Activated B cell treated with CpG ODN at 0.5 μM for 24 hours (primary cell): ENCODE data around the gene PARD6B. TPM values are rescaled to one million over a fixed set of nuclear protein-coding genes. Genes with fewer than 3 reads are reported as not detected.

ENCODE experiments used
- ATAC-seq: fragments of 200-7000 bp; cut with Tn5 transposase; one replicate; pipeline ENCODE4 v1.10.0; 2021; ENCODE audit warnings: low read depth, mild to moderate bottlenecking, moderate library complexity
- CTCF ChIA-PET: fragments of 350-600 bp; sonication (Branson Sonifier 250); formaldehyde crosslinking; loops from one replicate; lab custom pipeline; 2021; ENCODE audit warnings: antibody characterized with exemption; lab: Charles Lee
- POLR2A ChIA-PET: fragments of 350-600 bp; sonication (Branson Sonifier 250); formaldehyde crosslinking; loops from one replicate; lab custom pipeline; 2021; ENCODE audit warnings: antibody characterized with exemption; lab: Charles Lee
- DNase-seq: peaks from one replicate; pipeline ENCODE4 v3.0.0; 2022
- H3K27ac Mint-ChIP-seq: one replicate; pipeline ENCODE4 v1.8.0; 2020; ENCODE audit warnings: mixed read lengths
- H3K27me3 Mint-ChIP-seq: one replicate; pipeline ENCODE4 v1.8.0; 2021; ENCODE audit warnings: mixed read lengths
- H3K36me3 Mint-ChIP-seq: one replicate; pipeline ENCODE4 v1.8.0; 2021; ENCODE audit warnings: low read depth, mixed read lengths
- H3K4me1 Mint-ChIP-seq: one replicate; pipeline ENCODE4 v1.8.0; 2021; ENCODE audit warnings: mixed read lengths
- H3K4me3 Mint-ChIP-seq: one replicate; pipeline ENCODE4 v1.8.0; 2020; ENCODE audit warnings: mild to moderate bottlenecking, mixed read lengths
- H3K9me3 Mint-ChIP-seq: one replicate; pipeline ENCODE4 v1.8.0; 2020; ENCODE audit warnings: mixed read lengths
- CTCF ChIP-seq: fragments of 200-600 bp; IDR thresholded peaks from one replicate; pipeline ENCODE4 v1.8.0; 2022; ENCODE audit warnings: antibody characterized with exemption, mild to moderate bottlenecking
- intact Hi-C: fragments of 100-400 bp; cut with micrococcal nuclease; formaldehyde crosslinking; loops from one replicate; pipeline ENCODE4 v1.15.1; 2024
- total RNA-seq: library from RNA; stranded (reverse); gene quantifications from 2 replicates; pipeline ENCODE4 v1.2.3, GENCODE V29; 2022

The PARD6B gene
- total RNA-seq, 1 donor from 2014 or later: 5.7 TPM

- intact Hi-C loops: loop anchor here (1.0 kb wide), 2 partner anchors 9 to 11 kb away; partner anchors contain the start of gene BCAS4
- Mint-ChIP-seq H3K27me3 (no peaks in the 10 kb centered on the region), H3K4me3 (peak overlapping the region; percentile 65), H3K27ac (peak overlapping the region; percentile 88), H3K9me3 (no peaks in the 10 kb centered on the region), H3K36me3 (peaks cover 23% of the 10 kb centered on the region), H3K4me1 (peaks cover 75% of the 10 kb centered on the region)
- ChIA-PET CTCF (interaction anchor here (0.8 to 1.6 kb wide), 3 partner anchors 10 to 127 kb away, joined by 3 to 12 read pairs (median 6); partner anchors contain the start of genes ADNP and BCAS4), POLR2A (interaction anchor here (0.6 to 3.0 kb wide), 4 partner anchors 9 to 77 kb away, joined by 3 to 11 read pairs (median 4); partner anchors contain the start of gene BCAS4)
- peak; percentile 49 for ATAC-seq
- no peak for DNase-seq
- TF ChIP-seq CTCF: no peak
These were observed 73.3 kb downstream of the PARD6B start for GRCh38 chr20:50804437-50805348.

GRCh38 chr20:50805349-50805684 is 73.9 kb downstream of the PARD6B start:
- H3K4me1 Mint-ChIP-seq: peaks cover 75% of the 10 kb centered on the region
- H3K36me3 Mint-ChIP-seq: peaks cover 24% of the 10 kb centered on the region
- no peak for DNase-seq
- intact Hi-C loops: no loop called here
- H3K4me3 Mint-ChIP-seq: peak overlapping the region; percentile 65
- peaks cover 2% of the 10 kb centered on the region for H3K9me3 Mint-ChIP-seq
- ChIA-PET POLR2A (interaction anchor here (0.5 to 1.0 kb wide), 5 partner anchors 12 to 974 kb away, joined by 3 to 5 read pairs (median 3); no protein-coding TSS in a partner anchor), CTCF (interaction anchor here (1.1 kb wide), 1 partner anchor 11 kb away, joined by 6 read pairs; no protein-coding TSS in a partner anchor)
- no peak for TF ChIP-seq CTCF
- H3K27ac Mint-ChIP-seq: peak overlapping the region; percentile 88
- no peaks in the 10 kb centered on the region for H3K27me3 Mint-ChIP-seq
- ATAC-seq: peak; percentile 19

GRCh38 chr20:50806126-50806768 is 74.9 kb downstream of the PARD6B start:
- intact Hi-C loops: no loop called here
- Mint-ChIP-seq H3K4me1 (peaks cover 75% of the 10 kb centered on the region), H3K27me3 (no peaks in the 10 kb centered on the region), H3K4me3 (no peak overlapping the region), H3K27ac (peak overlapping the region; percentile 88), H3K36me3 (peaks cover 26% of the 10 kb centered on the region), H3K9me3 (peaks cover 6% of the 10 kb centered on the region)
- CTCF ChIA-PET: interaction anchor here (0.9 kb wide), 1 partner anchor 12 kb away, joined by 3 read pairs; no protein-coding TSS in a partner anchor
- TF ChIP-seq CTCF: no peak
- ATAC-seq: no peak
- POLR2A ChIA-PET: interaction anchor here (0.5 to 1.0 kb wide), 3 partner anchors 13 to 975 kb away, joined by 3 read pairs; no protein-coding TSS in a partner anchor
- no peak for DNase-seq

Other genes with a start within 250 kb of the PARD6B start
- 212 and 227 TPM in 2 replicates for gene PTPN1, start 221.2 kb upstream of the PARD6B start, total RNA-seq
- gene RIPOR3, start 40.0 kb upstream of the PARD6B start, total RNA-seq: not detected in 2 replicates
- gene BCAS4, start 63.5 kb downstream of the PARD6B start, total RNA-seq: 43.2 and 46.7 TPM in 2 replicates
- 89.4 and 99.3 TPM in 2 replicates for gene ADNP, start 199.9 kb downstream of the PARD6B start, total RNA-seq
- gene DPM1, start 227.0 kb downstream of the PARD6B start, total RNA-seq: 39.8 and 41.2 TPM in 2 replicates
- 7.5 and 8.1 TPM in 2 replicates for gene MOCS3, start 227.2 kb downstream of the PARD6B start, total RNA-seq